Mucosa of stomach (tissue), 1 donor: ENCODE results near the gene UBAP2.

Experiments used
- H3K27me3 ChIP-seq: one replicate; pipeline ENCODE4 v1.7.0; 2013; ENCODE audit warnings: mild to moderate bottlenecking, low read length; ENCODE audit not compliant: control insufficient read depth, insufficient read depth
- H3K36me3 ChIP-seq: one replicate; pipeline ENCODE4 v1.7.0; 2013; ENCODE audit warnings: low read length; ENCODE audit not compliant: control insufficient read depth, insufficient read depth
- H3K4me1 ChIP-seq: one replicate; pipeline ENCODE4 v1.7.0; 2013; ENCODE audit warnings: mild to moderate bottlenecking, low read length; ENCODE audit not compliant: control insufficient read depth, insufficient read depth
- H3K4me3 ChIP-seq: one replicate; pipeline ENCODE4 v1.7.0; 2013; ENCODE audit warnings: low read length
- H3K9ac ChIP-seq: one replicate; pipeline ENCODE4 v1.7.0; 2013; ENCODE audit warnings: mild to moderate bottlenecking, low read length, moderate library complexity
- H3K9me3 ChIP-seq: one replicate; pipeline ENCODE4 v1.7.0; 2013; ENCODE audit warnings: mild to moderate bottlenecking, low read length, moderate library complexity; ENCODE audit not compliant: control insufficient read depth
- donor health status: Pancreatic carcinoma.

Gene UBAP2

GRCh38 chr9:33878691-33879366, 169.9 kb downstream of the UBAP2 start:
- Histone ChIP-seq H3K36me3 (no peaks in the 10 kb centered on the region), H3K9me3 (no peaks in the 10 kb centered on the region), H3K4me1 (peaks cover 8% of the 10 kb centered on the region), H3K4me3 (no peak overlapping the region), H3K27me3 (no peaks in the 10 kb centered on the region), H3K9ac (no peak overlapping the region)

- Histone ChIP-seq H3K4me3 (no peak overlapping the region), H3K9me3 (no peaks in the 10 kb centered on the region), H3K9ac (no peak overlapping the region), H3K36me3 (no peaks in the 10 kb centered on the region), H3K4me1 (peaks cover 7% of the 10 kb centered on the region), H3K27me3 (no peaks in the 10 kb centered on the region)
Observed at GRCh38 chr9:33877727-33878489, 170.8 kb downstream of the UBAP2 start.
